HFFc6 (cell line): ENCODE data around the gene ITPK1. TPM values are rescaled to one million over a fixed set of nuclear protein-coding genes. Genes with fewer than 3 reads are reported as not detected.

Source experiments
- DNase-seq: peaks from one replicate; pipeline ENCODE4 v3.0.0-alpha.2; 2018
- H3K27ac Mint-ChIP-seq: 2 replicates; pipeline ENCODE4 v1.8.0; 2020; ENCODE audit warnings: mild to moderate bottlenecking, mixed read lengths
- H3K27me3 Mint-ChIP-seq: 2 replicates; pipeline ENCODE4 v1.8.0; 2021; ENCODE audit warnings: mild to moderate bottlenecking, moderate library complexity, mixed read lengths; ENCODE audit not compliant: insufficient read depth
- H3K36me3 Mint-ChIP-seq: 2 replicates; pipeline ENCODE4 v1.8.0; 2021; ENCODE audit warnings: low read depth, mixed read lengths
- H3K4me1 Mint-ChIP-seq: 2 replicates; pipeline ENCODE4 v1.8.0; 2020; ENCODE audit warnings: low read depth, mixed read lengths
- H3K4me3 Mint-ChIP-seq: 2 replicates; pipeline ENCODE4 v1.8.0; 2020; ENCODE audit warnings: mild to moderate bottlenecking, moderate library complexity, mixed read lengths
- H3K9me3 Mint-ChIP-seq: 2 replicates; pipeline ENCODE4 v1.8.0; 2020; ENCODE audit warnings: mild to moderate bottlenecking, mixed read lengths
- CTCF ChIP-seq: fragments of 200-600 bp; sonication (generic); IDR thresholded peaks from 2 replicates; pipeline ENCODE4 v1.5.0; 2021; ENCODE audit warnings: antibody characterized with exemption, mild to moderate bottlenecking
- total RNA-seq, 6 experiments: library from RNA; stranded (reverse); fragmentation: NEBNext Ultra II Directional; extraction: Animal tissue kit (Norgen Biotek cat#: 25700); gene quantifications; 2 replicates in 1 of 6; 3 replicates in 5 of 6; pipeline ENCODE4 v1.2.3, GENCODE V29; 2021

The ITPK1 gene
- total RNA-seq, 6 experiments from 2014 or later: 27.3 to 38.1 (median 32.4) TPM

- H3K27ac Mint-ChIP-seq: peak overlapping the region; percentile 28; the same call in 1 of the 2 replicates
- DNase-seq: peak; percentile 19
- peaks cover 8% of the 10 kb centered on the region for H3K4me1 Mint-ChIP-seq
- TF ChIP-seq CTCF: no peak
- H3K36me3 Mint-ChIP-seq: no peaks in the 10 kb centered on the region
- no peak overlapping the region for H3K4me3 Mint-ChIP-seq
- peaks cover 2% of the 10 kb centered on the region for H3K27me3 Mint-ChIP-seq
- H3K9me3 Mint-ChIP-seq: no peaks in the 10 kb centered on the region
These were observed 97.4 kb downstream of the ITPK1 start for GRCh38 chr14:93018366-93018765.

- Mint-ChIP-seq H3K4me1 (peaks cover 12% of the 10 kb centered on the region), H3K27me3 (peaks cover 2% of the 10 kb centered on the region)
These were observed 97.8 kb downstream of the ITPK1 start for GRCh38 chr14:93017898-93018297.

GRCh38 chr14:93017301-93017797 is 98.4 kb downstream of the ITPK1 start:
- Mint-ChIP-seq H3K27ac (no peak overlapping the region), H3K4me3 (no peak overlapping the region), H3K27me3 (peaks cover 2% of the 10 kb centered on the region), H3K9me3 (no peaks in the 10 kb centered on the region), H3K4me1 (peaks cover 15% of the 10 kb centered on the region), H3K36me3 (no peaks in the 10 kb centered on the region)
- DNase-seq: no peak
- TF ChIP-seq CTCF: no peak

More at GRCh38 chr14:93017898-93018297, 97.8 kb downstream of the ITPK1 start:
- Mint-ChIP-seq H3K36me3 (no peaks in the 10 kb centered on the region), H3K4me3 (no peak overlapping the region), H3K9me3 (no peaks in the 10 kb centered on the region), H3K27ac (peak overlapping the region; percentile 28; the same call in 1 of the 2 replicates)
- no peak for TF ChIP-seq CTCF
- DNase-seq: no peak

- no peaks in the 10 kb centered on the region for H3K36me3 Mint-ChIP-seq
- peaks cover 2% of the 10 kb centered on the region for H3K27me3 Mint-ChIP-seq
- no peak for DNase-seq
- peaks cover 20% of the 10 kb centered on the region for H3K4me1 Mint-ChIP-seq
- TF ChIP-seq CTCF: no peak
- no peak overlapping the region for H3K4me3 Mint-ChIP-seq
- no peak overlapping the region for H3K27ac Mint-ChIP-seq
- no peaks in the 10 kb centered on the region for H3K9me3 Mint-ChIP-seq
These were observed 99.4 kb downstream of the ITPK1 start for GRCh38 chr14:93016275-93016845.

- no peak overlapping the region for H3K4me3 Mint-ChIP-seq
- no peak for TF ChIP-seq CTCF
- H3K36me3 Mint-ChIP-seq: no peaks in the 10 kb centered on the region
- peaks cover 2% of the 10 kb centered on the region for H3K27me3 Mint-ChIP-seq
- H3K4me1 Mint-ChIP-seq: peaks cover 20% of the 10 kb centered on the region
- no peak for DNase-seq
- H3K9me3 Mint-ChIP-seq: no peaks in the 10 kb centered on the region
- H3K27ac Mint-ChIP-seq: no peak overlapping the region
These were observed 100.2 kb downstream of the ITPK1 start for GRCh38 chr14:93015505-93015904.
